ENCODE results near the gene UQCRC1.

DNA sequence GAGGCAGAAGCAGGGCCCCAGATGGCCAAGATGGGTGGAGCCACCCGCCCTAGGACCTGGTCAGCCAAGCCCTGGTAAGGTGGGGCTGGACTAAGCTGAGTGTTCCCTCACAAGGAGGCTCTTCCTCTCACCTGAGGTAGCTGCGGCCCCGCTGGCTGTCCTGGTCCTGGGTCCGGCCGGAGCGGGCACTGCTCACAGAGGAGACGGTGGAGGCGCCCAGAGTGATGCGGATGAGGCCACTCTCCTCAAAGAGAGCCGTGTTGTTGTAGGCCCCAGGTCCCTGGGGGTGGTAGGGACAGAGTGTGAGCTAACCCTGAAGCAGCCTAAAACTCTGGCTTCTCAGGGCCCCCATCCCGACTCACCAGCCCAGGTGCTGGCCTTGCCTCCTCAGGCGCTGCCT, 33.2 kb upstream of the UQCRC1 start:
- TF ChIP-seq, protein P1, sequence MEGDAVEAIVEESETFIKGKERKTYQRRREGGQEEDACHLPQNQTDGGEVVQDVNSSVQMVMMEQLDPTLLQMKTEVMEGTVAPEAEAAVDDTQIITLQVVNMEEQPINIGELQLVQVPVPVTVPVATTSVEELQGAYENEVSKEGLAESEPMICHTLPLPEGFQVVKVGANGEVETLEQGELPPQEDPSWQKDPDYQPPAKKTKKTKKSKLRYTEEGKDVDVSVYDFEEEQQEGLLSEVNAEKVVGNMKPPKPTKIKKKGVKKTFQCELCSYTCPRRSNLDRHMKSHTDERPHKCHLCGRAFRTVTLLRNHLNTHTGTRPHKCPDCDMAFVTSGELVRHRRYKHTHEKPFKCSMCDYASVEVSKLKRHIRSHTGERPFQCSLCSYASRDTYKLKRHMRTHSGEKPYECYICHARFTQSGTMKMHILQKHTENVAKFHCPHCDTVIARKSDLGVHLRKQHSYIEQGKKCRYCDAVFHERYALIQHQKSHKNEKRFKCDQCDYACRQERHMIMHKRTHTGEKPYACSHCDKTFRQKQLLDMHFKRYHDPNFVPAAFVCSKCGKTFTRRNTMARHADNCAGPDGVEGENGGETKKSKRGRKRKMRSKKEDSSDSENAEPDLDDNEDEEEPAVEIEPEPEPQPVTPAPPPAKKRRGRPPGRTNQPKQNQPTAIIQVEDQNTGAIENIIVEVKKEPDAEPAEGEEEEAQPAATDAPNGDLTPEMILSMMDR (IDR thresholded peaks at IDR 0.05; ENCODE audit: insufficient read depth, low read depth, low read length): no peak
- no peak for TF ChIP-seq EZH2 (IDR thresholded peaks at IDR 0.05; ENCODE audit: insufficient read depth, low read length)

All from astrocyte (in vitro differentiated cells and primary cell).